ENCODE results near the gene SHROOM2.
"Not testable (repeated sequence)": the region's sequence is repeated elsewhere in the genome, so short reads cannot be mapped to it uniquely, and the experiment has no call there.

SHROOM2 gene, protein sequence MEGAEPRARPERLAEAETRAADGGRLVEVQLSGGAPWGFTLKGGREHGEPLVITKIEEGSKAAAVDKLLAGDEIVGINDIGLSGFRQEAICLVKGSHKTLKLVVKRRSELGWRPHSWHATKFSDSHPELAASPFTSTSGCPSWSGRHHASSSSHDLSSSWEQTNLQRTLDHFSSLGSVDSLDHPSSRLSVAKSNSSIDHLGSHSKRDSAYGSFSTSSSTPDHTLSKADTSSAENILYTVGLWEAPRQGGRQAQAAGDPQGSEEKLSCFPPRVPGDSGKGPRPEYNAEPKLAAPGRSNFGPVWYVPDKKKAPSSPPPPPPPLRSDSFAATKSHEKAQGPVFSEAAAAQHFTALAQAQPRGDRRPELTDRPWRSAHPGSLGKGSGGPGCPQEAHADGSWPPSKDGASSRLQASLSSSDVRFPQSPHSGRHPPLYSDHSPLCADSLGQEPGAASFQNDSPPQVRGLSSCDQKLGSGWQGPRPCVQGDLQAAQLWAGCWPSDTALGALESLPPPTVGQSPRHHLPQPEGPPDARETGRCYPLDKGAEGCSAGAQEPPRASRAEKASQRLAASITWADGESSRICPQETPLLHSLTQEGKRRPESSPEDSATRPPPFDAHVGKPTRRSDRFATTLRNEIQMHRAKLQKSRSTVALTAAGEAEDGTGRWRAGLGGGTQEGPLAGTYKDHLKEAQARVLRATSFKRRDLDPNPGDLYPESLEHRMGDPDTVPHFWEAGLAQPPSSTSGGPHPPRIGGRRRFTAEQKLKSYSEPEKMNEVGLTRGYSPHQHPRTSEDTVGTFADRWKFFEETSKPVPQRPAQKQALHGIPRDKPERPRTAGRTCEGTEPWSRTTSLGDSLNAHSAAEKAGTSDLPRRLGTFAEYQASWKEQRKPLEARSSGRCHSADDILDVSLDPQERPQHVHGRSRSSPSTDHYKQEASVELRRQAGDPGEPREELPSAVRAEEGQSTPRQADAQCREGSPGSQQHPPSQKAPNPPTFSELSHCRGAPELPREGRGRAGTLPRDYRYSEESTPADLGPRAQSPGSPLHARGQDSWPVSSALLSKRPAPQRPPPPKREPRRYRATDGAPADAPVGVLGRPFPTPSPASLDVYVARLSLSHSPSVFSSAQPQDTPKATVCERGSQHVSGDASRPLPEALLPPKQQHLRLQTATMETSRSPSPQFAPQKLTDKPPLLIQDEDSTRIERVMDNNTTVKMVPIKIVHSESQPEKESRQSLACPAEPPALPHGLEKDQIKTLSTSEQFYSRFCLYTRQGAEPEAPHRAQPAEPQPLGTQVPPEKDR (N-terminal part only)

DNA sequence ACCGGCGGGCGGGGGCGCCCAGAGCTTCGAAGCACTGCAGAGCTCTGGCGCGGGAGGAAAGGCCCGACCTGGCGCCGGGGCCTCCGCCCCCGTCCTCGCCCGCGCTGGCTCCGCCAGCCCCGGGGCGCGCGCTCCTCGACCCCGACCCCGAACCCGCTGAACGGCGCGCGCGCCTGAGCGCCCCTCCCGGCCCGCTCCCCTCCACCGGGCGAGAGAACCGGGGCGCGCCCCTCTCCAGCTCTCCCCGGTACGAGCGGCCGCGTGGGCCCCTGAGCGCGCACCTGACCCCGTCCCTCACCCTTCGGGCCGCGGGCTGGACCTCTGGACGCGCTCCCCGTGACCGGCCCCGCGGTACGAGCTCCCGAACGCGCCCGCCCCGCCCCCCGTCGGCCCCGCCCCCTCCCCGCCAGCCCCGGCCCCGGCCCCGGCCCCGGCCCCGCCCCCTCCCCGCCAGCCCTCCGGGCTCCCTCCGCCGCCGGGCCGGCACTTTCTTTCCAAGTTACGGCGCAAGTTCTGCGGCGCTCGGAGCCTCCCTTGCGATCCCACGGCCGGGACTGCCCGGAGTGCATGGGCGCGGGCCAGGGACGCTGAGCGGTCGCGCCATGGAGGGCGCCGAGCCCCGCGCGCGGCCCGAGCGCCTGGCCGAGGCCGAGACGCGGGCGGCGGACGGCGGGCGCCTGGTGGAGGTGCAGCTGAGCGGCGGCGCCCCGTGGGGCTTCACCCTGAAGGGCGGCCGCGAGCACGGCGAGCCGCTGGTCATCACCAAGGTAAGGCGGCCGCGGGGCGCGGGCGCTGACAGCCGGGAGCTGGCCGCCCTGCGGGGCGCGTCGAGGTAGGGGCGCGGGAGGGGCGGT lies at the start of gene SHROOM2:
SHROOM2 (plus strand) TSS at position 486 of the 854 bp plus-strand sequence; CDS start at position 603, 117 bp downstream.
- DNase-seq, result peak; percentile 38

DNA sequence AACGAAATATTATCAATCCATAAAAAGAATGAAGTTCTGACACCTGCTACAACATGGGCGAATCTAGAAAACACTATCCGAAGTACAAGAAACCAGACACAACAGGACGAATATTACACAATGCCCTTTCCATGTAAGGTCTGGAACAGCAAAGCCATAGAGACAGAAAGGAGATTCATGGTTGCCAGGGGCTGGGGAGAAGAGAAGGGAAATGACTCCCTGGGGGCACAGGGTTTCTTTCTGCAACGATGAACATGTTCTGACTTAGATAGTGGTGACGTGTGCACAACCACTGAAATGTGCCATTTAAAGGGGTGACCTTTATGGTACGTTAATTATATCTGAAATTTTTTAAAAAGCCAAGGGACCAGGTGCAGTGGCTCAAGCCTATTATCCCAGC lies 48.9 kb upstream of the SHROOM2 start:
- DNase-seq, result no peak

DNA sequence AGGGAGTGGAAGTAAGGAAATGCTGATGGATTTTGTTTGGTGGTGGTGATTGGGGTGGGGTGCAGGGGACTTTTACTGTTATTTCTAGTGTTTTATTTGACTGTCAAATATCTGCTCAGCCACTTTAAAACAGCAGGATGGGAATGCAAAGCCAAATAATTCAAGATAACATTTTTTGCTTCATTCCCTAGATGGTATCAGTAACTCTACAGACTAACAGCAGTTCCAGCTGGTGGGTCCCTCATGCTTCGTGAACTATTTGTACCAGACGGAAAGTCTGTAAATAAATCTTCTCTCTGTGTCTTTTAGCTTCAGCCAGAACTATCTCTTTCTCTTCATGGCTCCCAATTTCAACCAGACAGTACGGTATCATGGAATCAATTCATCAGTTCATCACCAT lies 48.1 kb upstream of the SHROOM2 start:
- no peak for DNase-seq

DNA sequence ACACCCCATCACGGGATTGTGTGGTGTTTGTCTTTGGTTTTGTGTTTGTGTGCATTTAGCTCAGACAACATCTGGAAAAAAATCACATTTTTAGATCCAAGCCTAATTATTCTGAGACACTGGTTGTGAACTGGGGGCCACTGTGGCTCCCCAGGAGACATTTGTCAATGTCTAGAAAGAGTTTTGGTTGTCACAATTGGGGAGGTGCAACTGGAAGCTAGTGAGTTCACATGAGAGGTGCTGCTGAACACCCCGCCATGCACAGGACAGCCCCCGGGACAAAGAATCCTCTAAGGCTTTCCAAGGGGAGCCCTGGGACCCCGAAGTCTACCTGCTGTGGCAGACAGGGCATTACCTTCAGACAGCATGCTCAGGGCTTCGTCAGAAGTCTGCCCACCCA lies 47.1 kb upstream of the SHROOM2 start:
- DNase-seq, result no peak

DNA sequence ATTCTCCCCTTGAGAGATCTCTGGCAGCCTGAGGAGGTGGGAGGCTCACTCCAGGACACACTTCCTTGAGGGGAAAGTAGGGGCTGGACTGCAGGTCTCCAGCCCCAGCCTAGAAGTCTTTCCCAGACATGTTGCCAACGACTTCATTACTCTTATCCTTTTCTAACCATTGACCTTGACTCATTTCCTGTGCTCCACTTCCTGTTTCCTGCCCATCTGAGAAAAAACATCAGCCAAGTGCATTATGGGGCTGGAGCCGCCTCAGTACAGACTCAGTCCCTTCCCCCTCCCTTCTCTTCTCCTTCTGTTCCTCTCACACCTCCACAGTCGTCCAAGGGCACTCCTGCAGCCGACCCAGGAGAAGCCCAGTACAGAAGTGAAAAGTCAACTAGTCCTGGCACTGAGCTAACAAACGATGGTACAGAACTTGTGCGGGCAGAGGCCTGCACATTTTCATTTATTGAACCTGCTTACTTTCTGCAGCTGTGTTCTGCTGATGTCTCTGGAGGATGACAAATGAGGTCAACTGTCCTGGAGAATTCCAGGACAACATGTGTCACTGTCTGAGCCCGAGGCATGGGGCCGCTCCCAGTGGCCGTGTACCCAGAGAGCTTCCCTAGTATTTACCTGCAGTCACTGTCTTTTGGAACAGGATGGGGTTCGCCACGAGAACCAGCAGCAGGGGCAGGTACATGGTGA lies 40.7 kb upstream of the SHROOM2 start:
- no peak for DNase-seq

DNA sequence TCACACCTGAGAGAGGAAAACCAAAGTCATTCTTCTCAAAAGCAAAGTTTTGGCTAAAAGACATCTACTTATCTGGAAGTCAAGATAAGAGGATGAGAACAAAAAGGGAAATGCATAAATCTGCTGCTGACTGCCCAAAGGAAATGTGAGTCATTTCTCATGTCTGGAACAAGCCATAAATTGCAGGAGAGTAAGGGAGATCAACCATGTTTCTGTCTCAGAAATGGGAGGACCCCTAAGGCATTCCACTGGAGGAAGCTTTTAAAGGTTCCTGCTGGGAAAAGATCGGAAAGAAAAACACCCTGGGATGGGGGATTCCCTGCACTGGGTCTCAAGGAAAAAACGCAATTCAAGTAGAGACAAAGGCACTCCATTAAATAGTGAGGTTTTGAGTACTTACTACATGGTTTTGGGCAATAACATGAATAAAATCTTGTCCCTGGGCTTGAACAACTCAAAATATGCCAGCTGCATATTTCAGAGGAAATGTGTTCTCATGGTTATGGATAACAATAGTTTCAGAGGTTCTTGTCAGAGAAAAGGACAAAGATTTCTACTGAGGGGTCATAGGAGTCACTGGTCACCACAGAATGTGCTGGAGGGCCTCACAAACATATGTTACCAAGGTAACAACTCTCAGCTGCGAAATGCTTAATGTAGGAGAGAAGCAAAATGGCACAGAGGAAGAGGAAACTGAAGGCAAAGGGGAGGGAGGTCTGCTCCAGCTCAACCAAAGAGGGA lies 39.9 kb upstream of the SHROOM2 start:
- no peak for DNase-seq

DNA sequence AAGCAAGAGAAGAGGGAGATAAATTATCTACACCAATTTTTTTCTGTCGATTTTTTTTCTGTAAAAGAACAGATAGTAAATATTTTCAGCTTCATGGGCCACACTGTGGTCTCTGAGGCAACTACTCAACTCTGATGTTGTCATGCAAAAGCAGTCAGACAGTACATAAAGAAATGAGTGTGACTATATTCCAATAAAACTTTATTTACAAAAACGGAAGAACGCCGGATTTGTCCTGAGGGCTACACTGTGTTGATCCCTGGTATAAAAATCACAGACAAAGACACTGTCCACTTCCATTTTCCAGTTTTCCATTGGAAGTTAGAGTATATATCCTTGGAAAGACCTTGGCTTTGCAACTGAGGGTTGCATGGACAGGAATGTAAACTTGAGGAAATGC lies 38.6 kb upstream of the SHROOM2 start:
- DNase-seq, result no peak

DNA sequence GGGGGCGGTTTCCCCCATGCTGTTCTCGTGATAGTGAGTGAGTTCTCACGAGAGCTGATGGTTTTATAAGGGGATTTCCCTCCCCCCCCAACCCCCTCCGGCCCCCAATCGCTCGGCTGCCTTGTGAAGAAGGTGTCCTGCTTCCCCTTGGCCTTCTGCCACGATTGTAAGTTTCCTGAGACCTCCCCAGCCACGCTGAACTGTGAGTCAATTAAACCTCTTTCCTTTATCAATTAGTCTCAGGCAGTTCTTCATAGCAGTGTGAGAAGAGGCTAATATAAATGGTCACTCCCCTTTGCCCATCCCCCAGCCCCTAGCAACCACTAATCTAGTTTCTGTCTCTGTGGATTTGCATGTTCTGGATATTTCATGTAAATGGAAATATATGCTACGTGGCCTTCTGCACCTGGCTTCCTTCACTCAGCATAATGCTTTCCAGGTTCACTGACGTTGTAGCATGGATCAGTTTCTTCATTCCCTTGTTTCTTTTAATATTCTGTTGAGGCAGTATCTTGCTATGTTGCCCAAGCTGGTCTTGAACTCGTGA lies 37.0 kb upstream of the SHROOM2 start:
- no peak for DNase-seq

DNA sequence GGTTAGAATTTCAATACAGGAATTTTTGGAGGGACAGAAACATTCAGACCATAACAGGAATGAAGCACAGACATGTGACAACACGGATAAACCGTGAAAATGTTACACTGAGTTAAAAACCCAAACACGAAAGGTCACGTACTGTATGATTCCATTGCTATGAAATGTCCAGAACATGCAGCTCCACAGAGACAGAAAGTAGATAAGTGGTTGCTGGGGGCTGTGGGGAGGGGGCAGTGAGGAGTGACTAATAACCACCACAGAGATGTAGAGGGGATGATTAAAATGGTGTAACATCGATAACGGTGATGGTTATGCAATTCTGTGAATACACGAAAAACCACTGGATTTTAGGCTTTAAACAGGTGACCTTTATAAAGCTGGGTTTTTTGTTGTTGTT lies 28.9 kb upstream of the SHROOM2 start:
- DNase-seq, result no peak

DNA sequence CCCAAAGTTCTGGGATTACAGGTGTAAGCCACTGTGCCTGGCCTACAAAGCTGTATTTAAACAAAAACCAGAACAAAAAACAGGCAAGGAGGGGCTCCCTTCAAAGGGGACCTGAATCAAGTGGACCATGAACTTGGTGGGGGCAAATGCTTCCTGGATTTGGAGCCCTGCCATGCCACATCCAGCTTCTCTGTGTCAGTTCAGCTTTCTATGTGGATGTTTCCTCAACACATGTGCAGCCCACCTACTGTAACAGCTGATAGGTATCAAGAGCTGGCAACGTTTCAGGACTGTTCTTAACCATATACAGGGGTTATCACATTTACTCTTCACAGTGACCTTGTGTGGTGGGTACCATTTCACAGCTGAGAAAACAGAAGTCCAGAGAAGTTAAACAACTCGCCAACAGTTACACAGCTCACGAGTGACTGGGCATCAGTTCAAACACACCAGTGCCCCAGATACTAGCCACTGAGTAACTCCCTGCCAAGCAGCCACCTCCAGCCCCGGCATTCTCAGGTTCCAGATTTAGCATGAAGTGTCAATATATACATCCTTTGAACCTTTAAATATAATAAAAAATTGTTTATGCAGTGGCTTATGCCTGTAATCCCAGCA lies 28.1 kb upstream of the SHROOM2 start:
- no peak for DNase-seq

DNA sequence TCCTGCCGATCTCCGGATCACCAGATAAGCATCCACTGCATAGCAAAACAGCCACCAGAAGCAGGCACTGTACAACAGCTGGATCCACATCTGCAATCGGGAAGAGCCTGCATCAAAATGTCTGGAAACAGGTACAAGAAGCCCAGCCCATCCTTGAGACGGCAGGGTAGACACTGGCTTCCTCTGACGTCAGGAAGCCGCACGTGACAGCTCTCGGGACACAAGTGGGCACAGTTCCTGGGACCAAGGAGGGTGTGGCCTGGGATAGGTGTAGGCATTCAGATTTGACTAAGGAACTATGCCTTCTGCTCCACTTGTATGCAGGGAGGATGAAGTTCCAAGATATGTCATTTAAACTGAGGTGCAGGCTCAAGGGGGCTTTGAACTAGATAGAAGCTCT lies 26.9 kb upstream of the SHROOM2 start:
- DNase-seq, result no peak

DNA sequence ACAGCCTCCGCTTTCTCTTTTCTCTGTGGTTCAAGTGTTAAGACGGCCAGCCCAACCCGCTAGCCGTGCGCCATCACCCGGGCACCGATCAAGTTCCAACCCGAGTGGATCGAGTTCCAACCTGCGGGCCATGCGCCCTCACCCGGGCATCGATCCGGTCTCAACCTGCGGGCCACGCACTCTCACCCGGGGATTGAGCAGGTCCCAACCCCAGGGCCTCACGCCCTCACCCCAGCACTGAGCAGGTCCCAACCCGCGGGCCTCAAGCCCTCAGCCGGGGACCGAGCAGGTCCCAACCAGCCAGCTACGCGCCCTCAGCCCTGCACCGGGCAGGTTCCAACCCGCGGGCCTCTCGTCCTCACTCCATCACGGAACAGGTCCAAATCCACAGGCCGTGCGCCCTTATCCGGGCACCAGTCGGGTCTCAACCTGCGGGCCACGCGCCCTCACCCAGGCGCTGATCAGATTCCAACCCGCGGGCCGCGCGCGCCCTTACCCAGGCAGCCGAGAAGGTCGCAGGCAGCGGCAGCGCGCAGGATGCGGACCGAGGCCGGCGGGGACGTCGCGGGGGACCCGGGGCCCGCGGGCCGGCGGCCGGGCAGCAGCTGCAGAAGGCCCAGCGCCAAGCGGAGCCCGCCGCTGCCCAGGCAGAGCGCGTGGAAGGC lies 21.0 kb upstream of the SHROOM2 start:
- no peak for DNase-seq

DNA sequence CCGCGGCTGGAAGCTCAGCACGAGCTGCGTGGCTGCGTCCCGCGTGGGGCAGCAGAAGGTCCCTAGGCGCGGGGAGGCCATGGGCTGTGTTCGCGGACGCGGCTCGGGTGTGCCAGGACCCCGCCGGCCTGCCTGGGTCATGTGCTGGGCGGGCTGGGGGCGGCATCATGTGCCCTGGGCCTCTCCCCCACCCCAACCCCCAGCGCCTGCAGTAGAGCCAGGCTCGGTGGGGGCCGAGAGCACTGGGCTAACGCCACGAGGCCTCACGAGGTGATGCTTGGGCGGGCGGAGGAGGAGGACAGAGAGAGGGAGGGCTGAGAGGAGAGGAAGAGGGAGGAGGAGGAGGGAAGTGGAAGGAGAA lies 20.5 kb upstream of the SHROOM2 start, which contains the start of gene GPR143:
GPR143 (minus strand) TSS at position 111 of the 361 bp plus-strand sequence; CDS start at position 81, 30 bp downstream.
- no peak for DNase-seq

DNA sequence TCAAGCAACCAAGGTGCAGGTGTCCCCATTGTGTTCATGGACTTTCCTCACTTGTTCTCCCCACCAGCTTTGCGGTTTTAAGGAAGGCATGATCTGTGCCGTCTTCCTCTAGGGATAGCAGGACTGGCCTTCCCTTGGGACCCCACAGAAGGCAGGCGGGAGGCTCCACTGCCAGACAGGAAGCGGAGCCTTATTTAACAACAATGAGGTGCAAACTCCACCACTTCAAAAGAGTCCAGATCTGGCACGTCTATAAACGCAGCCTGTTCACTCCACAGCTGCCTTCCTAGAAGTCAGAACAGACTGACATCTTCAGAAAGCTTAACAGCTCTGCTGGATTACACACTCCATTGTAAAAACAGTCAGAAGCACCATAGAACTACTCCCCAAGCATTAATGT lies 18.9 kb upstream of the SHROOM2 start:
- DNase-seq, result no peak

DNA sequence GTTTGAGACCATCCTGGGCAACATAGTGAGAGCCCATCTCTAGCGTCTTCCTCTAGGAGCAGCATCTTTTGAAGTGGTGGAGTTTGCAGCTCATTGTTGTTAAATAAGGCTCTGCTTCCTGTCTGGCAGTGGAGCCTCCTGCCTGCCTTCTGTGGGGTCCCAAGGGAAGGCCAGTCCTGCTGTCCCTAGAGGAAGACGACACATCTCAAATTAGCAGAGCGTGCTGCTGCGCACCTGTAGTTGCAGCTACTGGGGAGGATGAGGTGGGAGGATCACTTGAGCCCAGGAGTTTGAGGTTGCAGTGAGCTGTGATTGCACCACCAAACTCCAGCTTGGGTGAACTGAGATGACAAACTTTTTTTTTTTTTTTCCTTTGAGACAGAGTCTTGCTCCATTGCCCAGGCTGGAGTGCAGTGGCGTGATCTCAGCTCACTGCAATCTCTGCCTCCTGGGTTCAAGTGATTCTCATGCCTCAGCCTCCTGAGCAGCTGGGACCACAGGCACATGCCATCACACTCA lies 17.8 kb upstream of the SHROOM2 start:
- not testable (repeated sequence) for DNase-seq

DNA sequence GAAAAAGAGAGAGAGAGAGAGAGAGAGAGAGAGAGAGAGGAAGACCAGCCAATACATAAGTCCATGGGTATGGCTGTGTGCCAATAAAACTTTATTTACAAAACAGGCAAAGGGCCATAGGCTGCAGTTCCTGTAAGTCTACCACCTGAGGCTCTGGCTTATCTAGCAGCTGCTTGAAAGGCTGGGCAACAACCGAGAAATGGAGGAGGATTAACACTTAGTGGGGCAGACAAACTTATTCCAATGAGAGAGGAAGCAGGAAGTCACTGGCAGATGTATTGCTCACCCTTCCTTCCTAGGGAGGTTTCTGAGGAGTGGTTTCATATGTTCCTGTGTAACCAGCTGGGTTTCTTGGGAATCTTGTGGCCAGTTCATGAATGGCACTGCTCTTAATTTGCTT lies 15.9 kb upstream of the SHROOM2 start:
- no peak for DNase-seq

DNA sequence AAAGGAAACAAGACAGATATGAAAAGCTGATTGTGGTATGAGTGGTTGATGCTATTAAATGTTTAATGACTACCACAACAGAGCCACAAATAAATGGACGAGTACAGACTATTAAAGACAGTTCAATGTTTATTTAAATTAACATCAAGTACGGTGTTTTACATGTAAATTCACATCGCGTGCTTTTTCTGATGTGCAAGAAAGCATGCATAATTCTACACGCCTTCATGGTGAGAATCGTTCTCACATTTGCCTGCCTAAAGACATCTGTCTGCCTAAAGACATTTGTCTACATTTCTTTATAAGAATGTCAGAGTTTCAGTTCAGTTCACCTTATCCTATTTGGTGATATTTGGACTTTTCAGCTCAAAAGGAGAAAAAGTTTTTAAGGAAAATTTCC lies 13.3 kb upstream of the SHROOM2 start:
- no peak for DNase-seq

DNA sequence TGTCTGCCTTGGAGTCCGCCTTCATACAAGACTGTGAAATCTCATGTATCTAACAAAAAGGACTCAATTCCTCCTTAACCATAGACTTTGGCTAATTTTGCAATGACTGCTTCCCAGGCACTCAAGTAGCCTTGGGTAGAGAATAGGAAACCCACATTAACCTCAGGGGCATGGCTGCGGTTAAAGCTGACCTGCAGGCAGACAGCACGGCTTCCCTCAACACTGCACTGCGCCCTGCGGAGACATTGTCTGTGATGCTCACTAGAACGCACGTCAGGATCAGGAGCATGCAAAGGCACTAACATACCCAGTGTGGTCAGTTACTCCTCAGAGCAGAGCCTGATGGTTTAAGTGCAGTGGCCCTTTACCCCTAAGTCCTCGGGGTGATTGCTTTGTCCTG lies 10.3 kb upstream of the SHROOM2 start:
- DNase-seq, result no peak

DNA sequence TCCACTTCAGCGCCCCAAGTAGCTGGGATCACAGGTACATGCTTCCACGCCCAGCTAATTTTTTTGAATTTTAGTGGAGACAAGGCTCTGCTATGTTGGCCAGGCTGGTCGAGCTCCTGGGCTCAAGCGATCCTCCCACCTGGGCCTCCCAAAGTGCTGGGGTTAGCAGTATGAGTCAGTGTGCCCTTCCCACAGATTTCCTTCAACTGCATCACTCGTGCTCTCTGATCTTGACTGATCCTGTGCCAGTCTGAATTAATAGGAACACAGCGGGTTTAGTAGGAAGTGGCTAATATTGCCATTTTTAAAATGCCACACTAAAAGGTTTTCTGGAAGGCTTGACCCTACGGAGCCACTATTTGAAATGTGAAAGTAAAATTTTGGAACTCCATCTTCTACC lies 4.3 kb upstream of the SHROOM2 start:
- DNase-seq, result no peak

Data from right hindlimb (tissue), 1 donor.